Left ventricle myocardium inferior (tissue), 1 donor: ENCODE measurements around the gene GAK. TPM values are rescaled to one million over a fixed set of nuclear protein-coding genes. Genes with fewer than 3 reads are reported as not detected.

Experiments used
- DNase-seq: peaks from one replicate; pipeline ENCODE4 v3.0.0-alpha.2; 2020
- H3K27ac ChIP-seq: fragments of 200-600 bp; replicated peaks from 2 replicates; pipeline ENCODE4 v1.8.0; 2021
- H3K27me3 ChIP-seq: fragments of 200-600 bp; 2 replicates; pipeline ENCODE4 v1.8.0; 2021; ENCODE audit warnings: low read depth
- H3K36me3 ChIP-seq: fragments of 200-600 bp; 2 replicates; pipeline ENCODE4 v1.8.0; 2021
- H3K4me1 ChIP-seq: fragments of 200-600 bp; 2 replicates; pipeline ENCODE4 v1.8.0; 2021
- H3K4me3 ChIP-seq: fragments of 200-600 bp; 2 replicates; pipeline ENCODE4 v1.8.0; 2021; ENCODE audit warnings: mild to moderate bottlenecking, moderate library complexity
- H3K9me3 ChIP-seq: fragments of 200-600 bp; replicated peaks from 2 replicates; pipeline ENCODE4 v1.8.0; 2021
- intact Hi-C: fragments of 100-400 bp; cut with micrococcal nuclease; formaldehyde crosslinking; loops from one replicate; pipeline ENCODE4 v1.11.0; 2022
- total RNA-seq: library from RNA; stranded (reverse); fragmentation: NEBNext Ultra II Directional; extraction: Animal tissue kit (Norgen Biotek cat#: 25700); gene quantifications from one replicate; pipeline ENCODE4 v1.2.1, GENCODE V29; 2021
- TF ChIP-seq, protein P1 (sequence below): fragments of 200-600 bp; IDR thresholded peaks from 2 replicates; pipeline ENCODE4 v1.8.0; 2021; ENCODE audit warnings: antibody characterized with exemption, mild to moderate bottlenecking, borderline replicate concordance
- donor health status: DM: no; HTN: yes; CAD: no; lungs with severe emphysema.

The GAK gene
- total RNA-seq, 1 donor from 2014 or later = 25.1 TPM

DNA sequence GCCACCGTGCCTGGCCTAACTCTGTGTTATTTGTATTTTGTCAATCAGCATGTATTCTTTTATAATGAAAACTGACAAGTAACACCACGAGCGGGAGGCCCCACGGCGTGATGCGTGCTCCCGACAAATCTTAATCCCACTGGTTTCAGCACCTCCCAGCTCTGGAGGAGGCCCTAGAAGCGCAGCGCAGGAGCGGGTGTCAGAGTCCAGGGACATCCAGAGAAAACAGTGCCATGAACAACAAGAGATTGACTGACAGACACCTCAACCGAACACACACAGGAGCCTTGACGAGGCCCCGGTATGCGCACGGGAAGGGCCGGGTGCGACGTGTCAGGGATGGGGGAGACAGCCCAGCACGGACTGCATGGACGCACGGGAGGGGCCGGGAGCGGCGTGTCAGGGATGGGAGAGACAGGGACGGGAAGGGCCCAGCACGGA, 23.0 kb downstream of the GAK start:
- TF ChIP-seq, protein P1, sequence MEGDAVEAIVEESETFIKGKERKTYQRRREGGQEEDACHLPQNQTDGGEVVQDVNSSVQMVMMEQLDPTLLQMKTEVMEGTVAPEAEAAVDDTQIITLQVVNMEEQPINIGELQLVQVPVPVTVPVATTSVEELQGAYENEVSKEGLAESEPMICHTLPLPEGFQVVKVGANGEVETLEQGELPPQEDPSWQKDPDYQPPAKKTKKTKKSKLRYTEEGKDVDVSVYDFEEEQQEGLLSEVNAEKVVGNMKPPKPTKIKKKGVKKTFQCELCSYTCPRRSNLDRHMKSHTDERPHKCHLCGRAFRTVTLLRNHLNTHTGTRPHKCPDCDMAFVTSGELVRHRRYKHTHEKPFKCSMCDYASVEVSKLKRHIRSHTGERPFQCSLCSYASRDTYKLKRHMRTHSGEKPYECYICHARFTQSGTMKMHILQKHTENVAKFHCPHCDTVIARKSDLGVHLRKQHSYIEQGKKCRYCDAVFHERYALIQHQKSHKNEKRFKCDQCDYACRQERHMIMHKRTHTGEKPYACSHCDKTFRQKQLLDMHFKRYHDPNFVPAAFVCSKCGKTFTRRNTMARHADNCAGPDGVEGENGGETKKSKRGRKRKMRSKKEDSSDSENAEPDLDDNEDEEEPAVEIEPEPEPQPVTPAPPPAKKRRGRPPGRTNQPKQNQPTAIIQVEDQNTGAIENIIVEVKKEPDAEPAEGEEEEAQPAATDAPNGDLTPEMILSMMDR = no peak
- Histone ChIP-seq H3K9me3 (no peaks in the 10 kb centered on the region), H3K27me3 (no peaks in the 10 kb centered on the region)

GRCh38 chr4:907691-908425, 24.3 kb downstream of the GAK start:
- intact Hi-C loops = no loop called here
- Histone ChIP-seq H3K4me3 (no peak overlapping the region), H3K27me3 (no peaks in the 10 kb centered on the region), H3K36me3 (peaks cover 57% of the 10 kb centered on the region), H3K9me3 (no peaks in the 10 kb centered on the region), H3K4me1 (no peaks in the 10 kb centered on the region), H3K27ac (no peak overlapping the region)
- TF ChIP-seq, protein P1 = no peak
- DNase-seq = no peak

More for the DNA sequence above, 23.0 kb downstream of the GAK start:
- Histone ChIP-seq H3K4me1 (no peaks in the 10 kb centered on the region), H3K4me3 (no peak overlapping the region), H3K27ac (no peak overlapping the region), H3K36me3 (peaks cover 52% of the 10 kb centered on the region)
- intact Hi-C loops = no loop called here
- DNase-seq = no peak

DNA sequence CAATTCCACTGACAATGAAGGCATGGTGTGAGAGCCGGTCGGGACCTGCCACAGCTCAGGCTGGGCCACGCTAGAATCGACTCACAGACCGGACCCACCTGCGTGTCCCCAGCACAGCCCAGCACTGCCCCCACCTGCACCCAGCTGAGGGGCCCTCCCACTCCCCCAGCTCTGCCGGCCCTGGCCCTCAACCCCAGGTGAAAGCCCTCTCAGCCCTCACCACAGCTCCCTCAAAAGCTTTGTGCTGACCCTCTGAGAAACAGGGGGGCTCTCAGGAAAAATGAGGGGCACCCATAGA, 25.1 kb downstream of the GAK start:
- Histone ChIP-seq H3K4me1 (no peaks in the 10 kb centered on the region), H3K9me3 (no peaks in the 10 kb centered on the region), H3K36me3 (peaks cover 49% of the 10 kb centered on the region), H3K4me3 (no peak overlapping the region), H3K27me3 (no peaks in the 10 kb centered on the region), H3K27ac (no peak overlapping the region)
- TF ChIP-seq, protein P1 = no peak
- intact Hi-C loops = no loop called here
- no peak for DNase-seq

- H3K27ac ChIP-seq = no peak overlapping the region
- H3K9me3 ChIP-seq = no peaks in the 10 kb centered on the region
- no peaks in the 10 kb centered on the region for H3K27me3 ChIP-seq
- intact Hi-C loops = no loop called here
- TF ChIP-seq, protein P1 = no peak
- H3K36me3 ChIP-seq = peaks cover 44% of the 10 kb centered on the region
- H3K4me3 ChIP-seq = no peak overlapping the region
- peaks cover 4% of the 10 kb centered on the region for H3K4me1 ChIP-seq
- no peak for DNase-seq
These were observed 25.6 kb downstream of the GAK start for GRCh38 chr4:906339-907102.

- TF ChIP-seq, protein P1 = no peak
- no peaks in the 10 kb centered on the region for H3K9me3 ChIP-seq
- peaks cover 7% of the 10 kb centered on the region for H3K4me1 ChIP-seq
- peaks cover 35% of the 10 kb centered on the region for H3K36me3 ChIP-seq
- intact Hi-C loops = no loop called here
- H3K27me3 ChIP-seq = no peaks in the 10 kb centered on the region
- no peak for DNase-seq
- no peak overlapping the region for H3K27ac ChIP-seq
- H3K4me3 ChIP-seq = no peak overlapping the region
These were observed 26.4 kb downstream of the GAK start for GRCh38 chr4:905485-906338.
